K562 (cell line): ENCODE measurements around the gene METTL25.

Source experiments
- BHLHE40 ChIP-seq: IDR thresholded peaks from 2 replicates; pipeline ENCODE4 v1.6.1; 2011; ENCODE audit warnings: low read length, improper control_type of control experiment
- BRD4 ChIP-seq: fragments of 200-600 bp; sonication (generic); IDR thresholded peaks from 2 replicates; pipeline ENCODE4 v1.6.1; 2017; ENCODE audit warnings: inconsistent platforms
- CBFA2T3 ChIP-seq: fragments of 450-650 bp; IDR thresholded peaks from 2 replicates; pipeline ENCODE4 v1.6.1; 2017
- EZH2 ChIP-seq: IDR thresholded peaks from 2 replicates; pipeline ENCODE4 v1.6.1; 2012; ENCODE audit warnings: low read depth, mild to moderate bottlenecking, inconsistent platforms, low read length, borderline replicate concordance
- NELFE ChIP-seq: IDR thresholded peaks from 2 replicates; pipeline ENCODE4 v1.6.1; 2011; ENCODE audit warnings: mild to moderate bottlenecking; ENCODE audit not compliant: insufficient read depth, insufficient read length
- SIRT6 ChIP-seq: IDR thresholded peaks from one replicate; pipeline ENCODE4 v1.6.1; 2012; ENCODE audit warnings: low read depth, mild to moderate bottlenecking, control low read depth, inconsistent platforms, low read length, moderate library complexity
- SP2 ChIP-seq: IDR thresholded peaks from 2 replicates; pipeline ENCODE4 v1.6.1; 2011; ENCODE audit warnings: mild to moderate bottlenecking, low read depth, low read length, moderate library complexity; ENCODE audit not compliant: poor library complexity, severe bottlenecking; ENCODE audit errors: extremely low read depth
- TAF1 ChIP-seq: IDR thresholded peaks from 2 replicates; pipeline ENCODE4 v1.6.1; 2011; ENCODE audit warnings: mild to moderate bottlenecking, low read length, moderate library complexity; ENCODE audit not compliant: insufficient read depth, control insufficient read depth, severe bottlenecking; ENCODE audit errors: extremely low read depth
- U2AF2 ChIP-seq: fragments of 200-400 bp; formaldehyde crosslinking; optimal IDR thresholded peaks from 2 replicates; pipeline ENCODE3; 2017; ENCODE audit warnings: low read depth, mild to moderate bottlenecking, low read length
- ZNF384 ChIP-seq: IDR thresholded peaks from 2 replicates; pipeline ENCODE4 v1.6.1; 2012; ENCODE audit warnings: low read depth, low read length, improper control_type of control experiment

GRCh38 chr12:82426081-82426480 lies 67.8 kb downstream of the METTL25 start:
- no peak for TF ChIP-seq NELFE
- TF ChIP-seq EZH2 = no peak
- no peak for TF ChIP-seq SP2
- TF ChIP-seq CBFA2T3 = no peak
- no peak for TF ChIP-seq BHLHE40
- no peak for TF ChIP-seq TAF1
- no peak for TF ChIP-seq ZNF384
- no peak for TF ChIP-seq U2AF2
- TF ChIP-seq SIRT6 = no peak
- no peak for TF ChIP-seq BRD4
